Upper lobe of left lung (tissue), 4 donors: ENCODE results near the gene LBR.

Experiments
- CTCF ChIP-seq, 6 experiments: fragments of 450-650 bp in 4 of 6; fragments of 200-600 bp in 2 of 6; sonication (generic) in 2 of 6; IDR thresholded peaks; one replicate each; pipeline ENCODE4 v1.5.1; 2016 to 2019; ENCODE audit warnings: antibody characterized with exemption in 6 of 6
- EP300 ChIP-seq, 4 donors: sonication (generic); formaldehyde crosslinking; IDR thresholded peaks; one replicate each; pipeline ENCODE4 v1.5.1; 2017; ENCODE audit warnings: antibody characterized with exemption in 4 of 4, control low read depth in 2 of 4

GRCh38 chr1:225364439-225364838 is 63.4 kb downstream of the LBR start:
- no peak for TF ChIP-seq CTCF (IDR thresholded peaks at IDR 0.05)
- no peak for TF ChIP-seq EP300 (IDR thresholded peaks at IDR 0.05)
